Naive thymus-derived CD8-positive, alpha-beta T cell (primary cell): Measurements from ENCODE around the gene CEACAM1. TPM values are rescaled to one million over a fixed set of nuclear protein-coding genes. Genes with fewer than 3 reads are reported as not detected.
"Not testable (repeated sequence)": the region's sequence is repeated elsewhere in the genome, so short reads cannot be mapped to it uniquely, and the experiment has no call there.

ENCODE experiments used
- ATAC-seq, 2 donors: fragments of 150-1000 bp; cut with Tn5 transposase in 1 of 2; sonication (Bioruptor Pico), chemical (Tn5 transposase) in 1 of 2; 1 replicate in 1 of 2; 2 replicates in 1 of 2; pipeline ENCODE4 v1.10.0; 2021; ENCODE audit warnings: mild to moderate bottlenecking in 2 of 2, moderate library complexity in 2 of 2
- POLR2A ChIA-PET: fragments of 350-600 bp; sonication (Branson Sonifier 250); formaldehyde crosslinking; loops from one replicate; lab custom pipeline; 2021; ENCODE audit warnings: antibody characterized with exemption; lab: Charles Lee
- DNase-seq, 10 donors: peaks; one replicate each; pipeline versions ENCODE4 v3.0.0 to v3.0.0-alpha.2; 2020 to 2022
- H3K27ac Mint-ChIP-seq, 10 donors: one replicate each; pipeline ENCODE4 v1.8.0; 2020 to 2022; ENCODE audit warnings: mild to moderate bottlenecking in 10 of 10, mixed read lengths in 10 of 10, moderate library complexity in 4 of 10, inconsistent platforms in 1 of 10
- H3K27me3 Mint-ChIP-seq, 5 donors: one replicate each; pipeline ENCODE4 v1.8.0; 2021 to 2022; ENCODE audit warnings: mixed read lengths in 5 of 5
- H3K36me3 Mint-ChIP-seq, 3 donors: one replicate each; pipeline ENCODE4 v1.8.0; 2020 to 2022; ENCODE audit warnings: mixed read lengths in 3 of 3, mild to moderate bottlenecking in 2 of 3, inconsistent platforms in 1 of 3
- H3K4me1 Mint-ChIP-seq, 4 donors: one replicate each; pipeline ENCODE4 v1.8.0; 2021 to 2022; ENCODE audit warnings: mixed read lengths in 4 of 4
- H3K4me3 Mint-ChIP-seq, 10 donors: one replicate each; pipeline ENCODE4 v1.8.0; 2020 to 2022; ENCODE audit warnings: mild to moderate bottlenecking in 10 of 10, mixed read lengths in 10 of 10, moderate library complexity in 6 of 10, inconsistent platforms in 1 of 10
- H3K9me3 Mint-ChIP-seq, 9 donors: one replicate each; pipeline ENCODE4 v1.8.0; 2020 to 2022; ENCODE audit warnings: mixed read lengths in 9 of 9, mild to moderate bottlenecking in 3 of 9, inconsistent platforms in 1 of 9, moderate library complexity in 1 of 9
- polyA plus RNA-seq, 3 donors: library from polyadenylated mRNA; unstranded; fragments of 300-500 nt; fragmentation: Illumina TruSeq; gene quantifications; one replicate each; pipeline ENCODE4 v1.2.3, GENCODE V29; 2021
- total RNA-seq, 8 experiments: library from RNA in 2 of 8; stranded (reverse) in 2 of 8; gene quantifications; one replicate each; pipeline ENCODE4 v1.2.3 and lab custom pipeline; 2021 to 2026

CEACAM1 gene
- total and polyA plus RNA-seq, 5 experiments from 2014 or later, result 1.3 to 2.2 (median 1.4) TPM

DNA sequence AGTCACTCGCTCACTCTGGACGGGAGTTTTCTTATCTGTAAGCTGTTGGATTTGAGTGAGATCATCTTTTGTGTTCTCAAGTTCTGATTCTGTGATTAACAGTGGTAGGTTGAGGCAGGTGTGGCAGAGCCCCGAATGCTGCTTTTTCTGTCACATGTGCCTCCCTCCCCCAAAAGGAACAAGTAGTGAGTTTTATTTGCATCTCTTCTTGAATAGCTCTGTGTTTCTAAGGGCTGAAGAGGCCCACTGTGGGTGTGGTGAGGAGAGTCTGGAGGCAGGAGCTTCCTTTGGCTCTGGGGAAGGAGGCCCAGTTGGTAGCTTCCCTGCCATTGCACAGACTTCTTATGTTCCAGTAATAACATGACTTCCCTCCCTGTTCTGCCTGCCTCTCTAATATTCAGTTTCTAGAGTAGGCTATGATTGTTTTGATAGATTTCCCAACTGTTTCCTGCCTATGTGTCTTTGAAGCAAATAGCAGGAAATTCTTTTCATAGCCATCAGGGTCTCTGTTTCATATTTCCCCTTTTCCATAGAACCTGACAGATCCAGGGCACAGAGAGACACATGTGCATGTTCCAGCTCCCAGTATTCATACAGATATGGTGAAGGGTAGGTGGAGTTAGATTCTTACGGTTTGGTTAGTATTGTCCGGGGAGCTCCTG, 61.6 kb downstream of the CEACAM1 start:
- H3K4me3 Mint-ChIP-seq, result no peak overlapping the region
- peak overlapping the region in 3 of 10 donors; percentile 56 to 75 (median 61) for H3K27ac Mint-ChIP-seq
- H3K9me3 Mint-ChIP-seq, result no peaks in the 10 kb centered on the region
- POLR2A ChIA-PET, result no interaction called here
- ATAC-seq (no peak), DNase-seq (no peak)
- H3K27me3 Mint-ChIP-seq, result peaks cover 0 to 3% (median 0%) of the 10 kb centered on the region in 5 donors
- H3K36me3 Mint-ChIP-seq, result no peaks in the 10 kb centered on the region
- peaks cover 7 to 42% (median 8%) of the 10 kb centered on the region in 4 donors for H3K4me1 Mint-ChIP-seq

- POLR2A ChIA-PET, result interaction anchor here (0.9 kb wide), 1 partner anchor 63 kb away, joined by 3 read pairs; the partner anchor contains the start of gene CEACAM1
These were observed 62.4 kb downstream of the CEACAM1 start for GRCh38 chr19:42465827-42466280.

DNA sequence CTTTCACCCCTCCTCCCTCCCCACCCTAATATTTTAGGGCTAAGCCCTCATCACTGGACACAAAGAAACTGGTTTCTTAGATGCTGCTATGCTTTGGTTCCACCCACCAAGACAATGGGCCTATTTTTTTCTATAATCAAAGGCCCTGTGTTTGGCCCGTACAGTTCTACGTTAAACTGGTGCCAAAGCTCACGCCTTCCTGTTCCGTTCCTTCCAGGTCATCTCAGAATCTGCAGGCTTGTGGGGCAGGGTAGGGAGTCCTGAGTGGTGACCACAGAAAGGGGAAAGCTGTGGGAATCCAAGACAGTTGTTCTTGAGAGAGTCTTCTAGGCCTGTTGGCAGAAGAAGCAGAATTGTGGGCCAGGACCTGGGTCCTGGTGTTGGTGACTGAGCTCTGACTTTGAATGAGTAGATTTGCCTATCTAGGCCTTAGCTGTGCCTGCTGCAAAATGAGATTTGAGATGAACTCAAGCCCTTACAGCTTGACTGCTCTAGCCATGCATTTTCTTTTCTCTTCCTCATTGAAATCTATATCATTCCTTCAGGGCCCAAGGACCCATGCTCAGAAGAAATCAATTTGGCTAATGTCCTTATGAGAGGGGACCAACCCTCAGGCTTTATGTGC, 66.5 kb downstream of the CEACAM1 start:
- POLR2A ChIA-PET, result no interaction called here
- no peak overlapping the region for H3K4me3 Mint-ChIP-seq

More at GRCh38 chr19:42465827-42466280, 62.4 kb downstream of the CEACAM1 start:
- Mint-ChIP-seq H3K4me3 (peak overlapping the region in 1 of 10 donors; percentile 6), H3K9me3 (no peaks in the 10 kb centered on the region), H3K36me3 (no peaks in the 10 kb centered on the region), H3K27ac (peak overlapping the region in 3 of 10 donors; percentile 1 to 75 (median 56)), H3K27me3 (peaks cover 0 to 3% (median 0%) of the 10 kb centered on the region in 5 donors), H3K4me1 (peaks cover 7 to 42% (median 8%) of the 10 kb centered on the region in 4 donors)
- DNase-seq (peak in 1 of 10 donors; percentile 23), ATAC-seq (peak in 1 of 2 donors; percentile 65)

GRCh38 chr19:42461231-42461630, 67.0 kb downstream of the CEACAM1 start:
- H3K36me3 Mint-ChIP-seq, POLR2A ChIA-PET, H3K4me3 Mint-ChIP-seq, ATAC-seq, H3K9me3 Mint-ChIP-seq, H3K27ac Mint-ChIP-seq, DNase-seq, H3K27me3 Mint-ChIP-seq: not testable (repeated sequence)
- H3K4me1 Mint-ChIP-seq, result peaks cover 0 to 22% (median under 1%) of the 10 kb centered on the region in 4 donors

More for the DNA sequence above, 66.5 kb downstream of the CEACAM1 start:
- no peaks in the 10 kb centered on the region for H3K36me3 Mint-ChIP-seq
- H3K4me1 Mint-ChIP-seq, result peaks cover 2 to 26% (median 3%) of the 10 kb centered on the region in 4 donors
- H3K27me3 Mint-ChIP-seq, result peaks cover 0 to 2% (median 0%) of the 10 kb centered on the region in 5 donors
- peak overlapping the region in 2 of 10 donors; percentile 21 to 51 for H3K27ac Mint-ChIP-seq
- DNase-seq (no peak), ATAC-seq (no peak)
- H3K9me3 Mint-ChIP-seq, result no peaks in the 10 kb centered on the region

DNA sequence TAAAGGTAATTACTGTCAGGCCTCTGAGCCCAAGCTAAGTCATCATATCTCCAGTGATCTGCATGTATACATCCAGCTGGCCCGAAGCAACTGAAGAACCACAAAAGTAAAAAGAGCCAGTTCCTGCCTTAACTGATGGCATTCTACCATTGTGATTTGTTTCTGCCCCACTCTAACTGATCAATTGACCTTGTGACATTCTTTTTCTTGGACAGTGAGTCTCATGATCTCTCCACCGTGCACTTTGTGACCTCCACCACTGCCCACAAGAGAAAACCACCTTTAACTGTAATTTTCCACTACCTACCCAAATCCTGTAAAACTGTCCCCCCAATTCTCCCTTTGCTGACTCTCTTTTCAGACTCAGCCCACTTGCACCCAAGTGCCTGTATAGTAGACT, 68.4 kb downstream of the CEACAM1 start:
- no peak for ATAC-seq
- Mint-ChIP-seq H3K4me1 (peaks cover 0 to 18% (median under 1%) of the 10 kb centered on the region in 4 donors), H3K9me3 (no peaks in the 10 kb centered on the region), H3K36me3 (no peaks in the 10 kb centered on the region), H3K27me3 (peaks cover 0 to 5% (median 0%) of the 10 kb centered on the region in 5 donors), H3K27ac (peak overlapping the region in 1 of 10 donors; percentile 0), H3K4me3 (no peak overlapping the region)
- POLR2A ChIA-PET, result no interaction called here
- DNase-seq, result no peak

Other genes starting within 250 kb of the CEACAM1 start
- under 1 TPM in 1 of 2 experiments, not detected in 1; 0.25 TPM for gene PRR19, start 226.3 kb downstream of the CEACAM1 start, total RNA-seq
- under 1 TPM in 2 of 3 donors, not detected in 1; 0.32 to 0.49 TPM for gene PRR19, start 226.3 kb downstream of the CEACAM1 start, polyA plus RNA-seq
- 10 to 100 TPM; 15.4 to 17.7 TPM for gene PAFAH1B3, start 225.9 kb downstream of the CEACAM1 start, total RNA-seq
- 10 to 100 TPM; 38.4 to 48.1 (median 43.6) TPM for gene PAFAH1B3, start 225.9 kb downstream of the CEACAM1 start, polyA plus RNA-seq
- not detected for gene TMEM145, start 215.2 kb downstream of the CEACAM1 start, total RNA-seq
- not detected for gene TMEM145, start 215.2 kb downstream of the CEACAM1 start, polyA plus RNA-seq
- gene MEGF8, start 202.8 kb downstream of the CEACAM1 start, total RNA-seq, result 10 to 100 TPM in 1 of 2 experiments, 1 to 10 TPM in 1; 9.2 to 10.2 TPM
- gene MEGF8, start 202.8 kb downstream of the CEACAM1 start, polyA plus RNA-seq, result under 1 TPM; 0.23 to 0.57 (median 0.34) TPM
- not detected for gene CNFN, start 138.2 kb downstream of the CEACAM1 start, total RNA-seq
- under 1 TPM; 0.44 to 0.88 (median 0.68) TPM for gene CNFN, start 138.2 kb downstream of the CEACAM1 start, polyA plus RNA-seq
- gene LIPE, start 101.1 kb downstream of the CEACAM1 start, total RNA-seq, result 10 to 100 TPM; 29.5 TPM
- gene LIPE, start 101.1 kb downstream of the CEACAM1 start, polyA plus RNA-seq, result 1 to 10 TPM; 4.2 to 9.6 (median 8.0) TPM
- not detected for gene CXCL17, start 85.5 kb downstream of the CEACAM1 start, total RNA-seq
- not detected for gene CXCL17, start 85.5 kb downstream of the CEACAM1 start, polyA plus RNA-seq
- not detected for gene CEACAM8, start 66.4 kb upstream of the CEACAM1 start, total RNA-seq
- not detected for gene CEACAM8, start 66.4 kb upstream of the CEACAM1 start, polyA plus RNA-seq
- not detected for gene PSG3, start 212.0 kb upstream of the CEACAM1 start, total RNA-seq
- not detected for gene PSG3, start 212.0 kb upstream of the CEACAM1 start, polyA plus RNA-seq
- not detected for gene PSG8, start 237.2 kb upstream of the CEACAM1 start, total RNA-seq
- gene PSG8, start 237.2 kb upstream of the CEACAM1 start, polyA plus RNA-seq, result not detected